ENCODE measurements around the gene TET2. TPM values are rescaled to one million over a fixed set of nuclear protein-coding genes. Genes with fewer than 3 reads are reported as not detected.
"Not testable (repeated sequence)": the region's sequence is repeated elsewhere in the genome, so short reads cannot be mapped to it uniquely, and the experiment has no call there.

Gene TET2
- total RNA-seq, 1 donor from 2014 or later, result 23.3 TPM

DNA sequence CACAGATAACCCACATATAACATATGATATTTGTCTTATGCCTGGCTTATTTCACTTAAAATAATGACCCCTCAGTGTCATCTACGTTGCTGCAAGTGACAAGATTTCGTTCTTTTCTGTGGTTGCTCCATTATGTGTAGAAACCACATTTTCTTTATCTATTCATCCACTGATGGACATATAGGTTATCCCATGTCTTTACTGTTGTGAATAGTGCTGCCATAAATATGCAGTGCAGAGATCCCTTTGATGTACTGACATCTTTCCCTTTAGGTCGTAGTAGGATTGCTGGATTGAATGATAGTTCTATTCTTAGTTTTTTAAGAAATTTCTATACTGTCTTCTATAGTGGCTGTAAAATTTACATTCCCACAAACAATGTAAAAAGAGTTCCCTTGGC is 135.8 kb downstream of the TET2 start:
- DNase-seq (ENCODE audit: low read depth, low spot score), result no peak
- peaks cover 3% of the 10 kb centered on the region for H3K36me3 Mint-ChIP-seq (ENCODE audit: low read depth)
- H3K4me3 Mint-ChIP-seq, result no peak overlapping the region
- H3K27ac Mint-ChIP-seq (ENCODE audit: unreplicated experiment), result no peak overlapping the region
- H3K27me3 Mint-ChIP-seq (ENCODE audit: low read depth), result no peaks in the 10 kb centered on the region
- no peaks in the 10 kb centered on the region for H3K4me1 Mint-ChIP-seq
- H3K9me3 Mint-ChIP-seq, result peaks cover 7% of the 10 kb centered on the region
- TF ChIP-seq, protein P1, sequence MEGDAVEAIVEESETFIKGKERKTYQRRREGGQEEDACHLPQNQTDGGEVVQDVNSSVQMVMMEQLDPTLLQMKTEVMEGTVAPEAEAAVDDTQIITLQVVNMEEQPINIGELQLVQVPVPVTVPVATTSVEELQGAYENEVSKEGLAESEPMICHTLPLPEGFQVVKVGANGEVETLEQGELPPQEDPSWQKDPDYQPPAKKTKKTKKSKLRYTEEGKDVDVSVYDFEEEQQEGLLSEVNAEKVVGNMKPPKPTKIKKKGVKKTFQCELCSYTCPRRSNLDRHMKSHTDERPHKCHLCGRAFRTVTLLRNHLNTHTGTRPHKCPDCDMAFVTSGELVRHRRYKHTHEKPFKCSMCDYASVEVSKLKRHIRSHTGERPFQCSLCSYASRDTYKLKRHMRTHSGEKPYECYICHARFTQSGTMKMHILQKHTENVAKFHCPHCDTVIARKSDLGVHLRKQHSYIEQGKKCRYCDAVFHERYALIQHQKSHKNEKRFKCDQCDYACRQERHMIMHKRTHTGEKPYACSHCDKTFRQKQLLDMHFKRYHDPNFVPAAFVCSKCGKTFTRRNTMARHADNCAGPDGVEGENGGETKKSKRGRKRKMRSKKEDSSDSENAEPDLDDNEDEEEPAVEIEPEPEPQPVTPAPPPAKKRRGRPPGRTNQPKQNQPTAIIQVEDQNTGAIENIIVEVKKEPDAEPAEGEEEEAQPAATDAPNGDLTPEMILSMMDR (conservative IDR thresholded peaks at IDR 0.05), result no peak

DNA sequence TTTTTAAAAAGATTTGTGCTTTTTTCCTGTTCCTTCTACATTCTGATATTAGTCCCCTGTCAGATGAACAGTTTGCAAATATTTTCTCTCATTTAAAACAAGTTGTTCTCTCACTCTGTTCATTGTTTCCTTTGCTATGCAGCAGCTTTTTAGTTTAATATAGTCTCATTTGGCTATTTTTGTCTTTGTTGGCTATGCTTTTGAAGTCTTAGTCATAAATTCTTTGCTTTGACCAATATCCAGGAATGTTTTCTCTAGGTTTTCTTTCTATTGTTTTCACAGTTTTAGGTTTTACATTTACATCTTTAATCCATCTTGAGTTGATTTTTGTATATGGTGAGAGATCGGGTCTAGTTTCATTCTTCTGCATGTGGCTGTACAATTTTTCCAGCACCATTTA is 136.8 kb downstream of the TET2 start:
- H3K4me1 Mint-ChIP-seq, result no peaks in the 10 kb centered on the region
- DNase-seq (ENCODE audit: low read depth, low spot score), result no peak
- no peak overlapping the region for H3K4me3 Mint-ChIP-seq
- H3K27ac Mint-ChIP-seq (ENCODE audit: unreplicated experiment), result no peak overlapping the region
- TF ChIP-seq, protein P1 (conservative IDR thresholded peaks at IDR 0.05), result no peak
- peaks cover 5% of the 10 kb centered on the region for H3K36me3 Mint-ChIP-seq (ENCODE audit: low read depth)
- H3K27me3 Mint-ChIP-seq (ENCODE audit: low read depth), result no peaks in the 10 kb centered on the region
- H3K9me3 Mint-ChIP-seq, result peaks cover 7% of the 10 kb centered on the region

DNA sequence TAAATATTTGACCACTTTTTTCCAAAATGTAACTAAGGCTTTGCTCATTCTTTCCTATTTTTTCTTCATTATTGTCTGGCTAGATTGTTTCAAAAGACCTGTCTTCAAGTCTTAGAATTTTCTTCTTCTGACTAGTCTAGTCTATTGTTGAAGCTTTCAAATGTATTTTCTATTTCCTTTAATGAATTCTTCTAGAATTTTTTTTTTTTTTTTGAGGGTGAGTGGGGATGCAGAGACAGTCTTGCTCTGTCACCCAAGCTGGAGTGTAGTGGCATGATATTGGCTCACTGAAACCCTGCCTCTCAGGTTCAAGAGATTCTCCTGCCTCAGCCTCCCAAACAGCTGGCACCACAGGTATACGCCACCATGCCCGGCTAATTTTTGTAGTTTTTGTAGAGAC is 141.4 kb downstream of the TET2 start:
- no peak for DNase-seq (ENCODE audit: low read depth, low spot score)
- H3K36me3 Mint-ChIP-seq (ENCODE audit: low read depth), result peaks cover 9% of the 10 kb centered on the region
- TF ChIP-seq, protein P1 (conservative IDR thresholded peaks at IDR 0.05), result no peak
- H3K4me1 Mint-ChIP-seq, result no peaks in the 10 kb centered on the region
- no peaks in the 10 kb centered on the region for H3K27me3 Mint-ChIP-seq (ENCODE audit: low read depth)
- no peak overlapping the region for H3K27ac Mint-ChIP-seq (ENCODE audit: unreplicated experiment)
- H3K4me3 Mint-ChIP-seq, result no peak overlapping the region
- H3K9me3 Mint-ChIP-seq, result peaks cover 8% of the 10 kb centered on the region

- TF ChIP-seq, protein P1 (conservative IDR thresholded peaks at IDR 0.05), result no peak
- Mint-ChIP-seq H3K4me3 (no peak overlapping the region), H3K36me3 (ENCODE audit: low read depth) (peaks cover 6% of the 10 kb centered on the region), H3K27me3 (ENCODE audit: low read depth) (no peaks in the 10 kb centered on the region), H3K9me3 (peaks cover 5% of the 10 kb centered on the region), H3K4me1 (no peaks in the 10 kb centered on the region), H3K27ac (ENCODE audit: unreplicated experiment) (no peak overlapping the region)
- no peak for DNase-seq (ENCODE audit: low read depth, low spot score)
Observed at GRCh38 chr4:105291925-105292324, 145.2 kb downstream of the TET2 start.

- no peaks in the 10 kb centered on the region for H3K4me1 Mint-ChIP-seq
- TF ChIP-seq, protein P1 (conservative IDR thresholded peaks at IDR 0.05), result no peak
- H3K36me3 Mint-ChIP-seq (ENCODE audit: low read depth), result peaks cover 6% of the 10 kb centered on the region
- no peak overlapping the region for H3K4me3 Mint-ChIP-seq
- H3K27ac Mint-ChIP-seq (ENCODE audit: unreplicated experiment), result no peak overlapping the region
- H3K9me3 Mint-ChIP-seq, result peaks cover 6% of the 10 kb centered on the region
- H3K27me3 Mint-ChIP-seq (ENCODE audit: low read depth), result no peaks in the 10 kb centered on the region
- DNase-seq (ENCODE audit: low read depth, low spot score), result no peak
Observed at GRCh38 chr4:105293360-105293759, 146.7 kb downstream of the TET2 start.

DNA sequence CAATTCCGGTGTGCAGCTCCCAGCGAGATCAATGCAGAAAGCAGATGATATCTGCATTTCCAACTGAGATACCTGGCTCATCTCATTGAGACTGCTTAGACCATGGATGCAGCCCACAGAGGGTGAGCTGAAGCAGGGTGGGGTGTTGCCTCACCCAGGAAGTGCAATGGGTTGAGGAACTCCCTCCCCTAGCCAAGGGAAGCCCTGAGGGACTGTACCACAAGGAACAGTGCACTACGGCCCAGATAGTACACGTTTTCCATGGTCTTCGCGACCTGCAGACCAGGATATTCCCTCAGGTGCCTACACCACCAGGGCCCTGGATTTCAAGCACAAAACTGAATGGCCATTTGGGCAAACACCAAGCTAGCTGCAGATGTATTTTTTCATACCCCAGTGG is 150.0 kb downstream of the TET2 start:
- Mint-ChIP-seq H3K9me3 (peaks cover 21% of the 10 kb centered on the region), H3K36me3 (ENCODE audit: low read depth) (peaks cover 15% of the 10 kb centered on the region), H3K27ac (ENCODE audit: unreplicated experiment) (no peak overlapping the region), H3K4me1 (no peaks in the 10 kb centered on the region), H3K27me3 (ENCODE audit: low read depth) (no peaks in the 10 kb centered on the region), H3K4me3 (no peak overlapping the region)
- TF ChIP-seq, protein P1 (conservative IDR thresholded peaks at IDR 0.05), result no peak
- DNase-seq (ENCODE audit: low read depth, low spot score), result no peak

- not testable (repeated sequence) for H3K4me1 Mint-ChIP-seq; DNase-seq (ENCODE audit: low read depth, low spot score); H3K4me3 Mint-ChIP-seq; H3K27ac Mint-ChIP-seq (ENCODE audit: unreplicated experiment); H3K27me3 Mint-ChIP-seq (ENCODE audit: low read depth)
- Mint-ChIP-seq H3K9me3 (peaks cover 23% of the 10 kb centered on the region), H3K36me3 (ENCODE audit: low read depth) (peaks cover 16% of the 10 kb centered on the region)
Observed at GRCh38 chr4:105299027-105299426, 152.4 kb downstream of the TET2 start.
